Body of pancreas (tissue), 4 donors: ENCODE measurements around the gene SCGN. TPM values are rescaled to one million over a fixed set of nuclear protein-coding genes. Genes with fewer than 3 reads are reported as not detected.

Experiments
- ATAC-seq: fragments of 150-250 bp; one replicate; pipeline ENCODE4 v1.9.1; 2016
- DNase-seq, 4 donors: peaks; one replicate each; pipeline ENCODE4 v3.0.0-alpha.2; 2019
- H3K27ac ChIP-seq, 4 donors: fragments of 200-600 bp; sonication (generic); 1 replicate in 3 of 4; 2 replicates in 1 of 4; pipeline versions ENCODE4 v1.5.1 to v1.6.1; 2016 to 2019; ENCODE audit warnings: mild to moderate bottlenecking in 1 of 4, mixed read lengths in 1 of 4, moderate library complexity in 1 of 4
- H3K27me3 ChIP-seq, 2 donors: fragments of 200-600 bp; sonication (generic); one replicate each; pipeline ENCODE4 v1.6.0; 2016; ENCODE audit warnings: mild to moderate bottlenecking in 1 of 2
- H3K36me3 ChIP-seq, 2 donors: fragments of 200-600 bp; sonication (generic); replicated peaks in 1 of 2; 2 replicates each; pipeline ENCODE4 v1.5.1; 2016; ENCODE audit warnings: low read depth in 2 of 2; ENCODE audit not compliant: insufficient read depth in 1 of 2
- H3K4me1 ChIP-seq: fragments of 200-600 bp; sonication (generic); one replicate; pipeline ENCODE4 v1.6.0; 2016
- H3K4me3 ChIP-seq, 2 donors: fragments of 200-600 bp; sonication (generic); 1 replicate in 1 of 2; 2 replicates in 1 of 2; pipeline ENCODE4 v1.5.1; 2016 to 2019
- H3K9me3 ChIP-seq, 3 donors: fragments of 200-600 bp; sonication (generic); 1 replicate in 2 of 3; 2 replicates in 1 of 3; pipeline ENCODE4 v1.5.1; 2016
- POLR2A ChIP-seq, 3 donors: fragments of 450-650 bp; IDR thresholded peaks; one replicate each; pipeline ENCODE4 v1.6.1; 2016; ENCODE audit warnings: antibody characterized with exemption in 3 of 3, mild to moderate bottlenecking in 2 of 3
- WGBS, 2 donors: methylation state at CpG; one replicate each; pipeline ENCODE4 v1.1.5; 2017; 5-methylcytosine and 5-hydroxymethylcytosine counted together
- intact Hi-C: fragments of 100-400 bp; cut with DNase I; formaldehyde crosslinking; loops from one replicate; pipeline ENCODE4 v1.15.1; 2023
- total RNA-seq, 2 donors: library from RNA; depleted of rRNA; stranded (reverse); fragments of >200 nt; gene quantifications; one replicate each; pipeline ENCODE4 v1.1.0, GENCODE V29; 2016
- TF ChIP-seq, protein P1 (sequence below), 7 experiments: fragments of 450-650 bp in 4 of 7; fragments of 200-600 bp in 3 of 7; sonication (generic) in 3 of 7; IDR thresholded peaks; one replicate each; pipeline ENCODE4 v1.5.1; 2016 to 2019; ENCODE audit warnings: antibody characterized with exemption in 7 of 7

Gene SCGN
- total RNA-seq, 2 donors from 2014 or later, result 26.7 to 38.1 TPM

DNA sequence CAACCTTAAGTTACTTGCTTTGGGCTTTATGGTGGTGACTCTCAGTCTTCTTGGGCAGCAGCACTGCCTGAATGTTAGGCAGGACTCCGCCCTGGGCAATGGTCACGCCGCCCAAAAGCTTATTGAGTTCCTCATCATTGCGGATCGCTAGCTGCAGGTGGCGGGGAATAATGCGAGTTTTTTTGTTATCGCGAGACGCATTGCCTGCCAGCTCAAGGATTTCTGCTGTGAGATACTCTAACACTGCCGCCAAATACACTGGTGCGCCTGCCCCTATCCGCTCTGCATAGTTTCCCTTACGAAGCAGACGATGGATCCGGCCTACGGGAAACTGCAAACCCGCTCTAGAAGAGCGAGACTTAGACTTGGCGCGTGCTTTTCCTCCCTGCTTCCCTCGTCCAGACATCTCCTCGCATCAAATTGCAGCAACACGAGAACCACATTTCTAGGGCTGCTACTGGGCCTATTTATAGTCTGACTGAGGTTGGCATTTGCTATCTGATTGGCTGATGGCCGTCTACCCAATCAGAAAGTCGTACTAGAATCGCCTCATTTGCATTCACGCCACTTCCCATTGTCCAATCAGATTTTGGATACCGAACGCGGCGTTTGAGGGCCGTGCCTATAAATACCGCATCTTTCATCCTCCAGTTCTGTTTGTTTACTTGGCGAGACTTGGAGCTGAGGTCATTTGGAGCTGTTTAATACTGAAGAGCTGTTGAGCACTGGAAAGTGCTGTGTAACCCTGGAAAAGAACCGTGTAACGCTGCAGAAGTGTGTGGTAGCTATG is 74.3 kb downstream of the SCGN start:
- no peaks in the 10 kb centered on the region for H3K9me3 ChIP-seq
- H3K4me1 ChIP-seq, result no peaks in the 10 kb centered on the region
- no peak overlapping the region for H3K4me3 ChIP-seq
- WGBS, 2 donors, result 94 to 95% methylated on average over 37 of the region's 37 CpGs
- intact Hi-C loops, result no loop called here
- no peaks in the 10 kb centered on the region for H3K36me3 ChIP-seq
- no peaks in the 10 kb centered on the region for H3K27me3 ChIP-seq
- ATAC-seq, result no peak
- TF ChIP-seq, protein P1, sequence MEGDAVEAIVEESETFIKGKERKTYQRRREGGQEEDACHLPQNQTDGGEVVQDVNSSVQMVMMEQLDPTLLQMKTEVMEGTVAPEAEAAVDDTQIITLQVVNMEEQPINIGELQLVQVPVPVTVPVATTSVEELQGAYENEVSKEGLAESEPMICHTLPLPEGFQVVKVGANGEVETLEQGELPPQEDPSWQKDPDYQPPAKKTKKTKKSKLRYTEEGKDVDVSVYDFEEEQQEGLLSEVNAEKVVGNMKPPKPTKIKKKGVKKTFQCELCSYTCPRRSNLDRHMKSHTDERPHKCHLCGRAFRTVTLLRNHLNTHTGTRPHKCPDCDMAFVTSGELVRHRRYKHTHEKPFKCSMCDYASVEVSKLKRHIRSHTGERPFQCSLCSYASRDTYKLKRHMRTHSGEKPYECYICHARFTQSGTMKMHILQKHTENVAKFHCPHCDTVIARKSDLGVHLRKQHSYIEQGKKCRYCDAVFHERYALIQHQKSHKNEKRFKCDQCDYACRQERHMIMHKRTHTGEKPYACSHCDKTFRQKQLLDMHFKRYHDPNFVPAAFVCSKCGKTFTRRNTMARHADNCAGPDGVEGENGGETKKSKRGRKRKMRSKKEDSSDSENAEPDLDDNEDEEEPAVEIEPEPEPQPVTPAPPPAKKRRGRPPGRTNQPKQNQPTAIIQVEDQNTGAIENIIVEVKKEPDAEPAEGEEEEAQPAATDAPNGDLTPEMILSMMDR (IDR thresholded peaks at IDR 0.05), result no peak
- no peak for TF ChIP-seq POLR2A (IDR thresholded peaks at IDR 0.05)
- no peak overlapping the region for H3K27ac ChIP-seq
- no peak for DNase-seq

DNA sequence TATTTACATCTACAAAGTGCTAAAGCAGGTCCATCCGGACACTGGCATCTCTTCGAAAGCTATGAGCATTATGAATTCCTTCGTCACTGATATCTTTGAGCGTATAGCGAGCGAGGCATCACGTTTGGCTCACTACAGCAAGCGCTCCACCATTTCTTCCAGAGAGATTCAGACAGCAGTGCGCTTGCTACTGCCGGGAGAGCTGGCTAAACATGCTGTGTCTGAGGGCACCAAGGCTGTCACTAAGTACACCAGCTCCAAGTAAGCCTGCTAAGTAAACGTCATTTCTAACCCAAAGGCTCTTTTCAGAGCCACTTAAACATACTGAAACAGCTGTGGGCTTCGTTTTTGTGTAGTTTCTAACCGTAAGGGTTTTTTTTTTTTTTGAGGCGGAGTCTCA is 75.0 kb downstream of the SCGN start:
- ATAC-seq (no peak), DNase-seq (no peak)
- intact Hi-C loops, result no loop called here
- Histone ChIP-seq H3K27me3 (no peaks in the 10 kb centered on the region), H3K4me3 (no peak overlapping the region), H3K27ac (no peak overlapping the region), H3K4me1 (no peaks in the 10 kb centered on the region), H3K36me3 (no peaks in the 10 kb centered on the region), H3K9me3 (no peaks in the 10 kb centered on the region)
- TF ChIP-seq, protein P1 (IDR thresholded peaks at IDR 0.05), result no peak
- TF ChIP-seq POLR2A (IDR thresholded peaks at IDR 0.05), result no peak
- WGBS, 2 donors, result 84 to 87% methylated on average over 14 of the region's 14 CpGs

DNA sequence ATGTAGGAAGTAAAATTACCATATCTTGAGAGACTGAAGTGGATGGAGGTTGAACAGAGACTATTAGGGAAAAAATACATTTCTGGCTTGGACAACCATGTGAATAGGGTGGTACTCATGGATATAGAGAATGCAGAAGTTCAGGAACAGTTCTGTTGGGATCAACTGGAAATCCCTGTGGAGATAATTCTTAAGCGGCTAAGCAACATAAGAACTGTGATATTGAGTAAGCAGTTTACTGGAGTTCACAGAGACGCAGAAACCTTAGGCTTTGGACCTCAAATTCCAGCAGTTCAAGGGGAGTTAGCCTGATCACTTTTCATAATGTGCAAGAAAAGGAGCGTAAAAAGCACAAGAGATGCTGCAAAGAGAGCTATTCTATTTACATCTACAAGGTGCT is 78.9 kb downstream of the SCGN start:
- Histone ChIP-seq H3K27ac (no peak overlapping the region), H3K36me3 (no peaks in the 10 kb centered on the region), H3K9me3 (no peaks in the 10 kb centered on the region), H3K27me3 (no peaks in the 10 kb centered on the region), H3K4me3 (no peak overlapping the region), H3K4me1 (no peaks in the 10 kb centered on the region)
- TF ChIP-seq, protein P1 (IDR thresholded peaks at IDR 0.05), result no peak
- no peak for TF ChIP-seq POLR2A (IDR thresholded peaks at IDR 0.05)
- 91 to 96% methylated on average over 3 of the region's 3 CpGs for WGBS, 2 donors
- ATAC-seq, result no peak
- intact Hi-C loops, result no loop called here
- no peak for DNase-seq

DNA sequence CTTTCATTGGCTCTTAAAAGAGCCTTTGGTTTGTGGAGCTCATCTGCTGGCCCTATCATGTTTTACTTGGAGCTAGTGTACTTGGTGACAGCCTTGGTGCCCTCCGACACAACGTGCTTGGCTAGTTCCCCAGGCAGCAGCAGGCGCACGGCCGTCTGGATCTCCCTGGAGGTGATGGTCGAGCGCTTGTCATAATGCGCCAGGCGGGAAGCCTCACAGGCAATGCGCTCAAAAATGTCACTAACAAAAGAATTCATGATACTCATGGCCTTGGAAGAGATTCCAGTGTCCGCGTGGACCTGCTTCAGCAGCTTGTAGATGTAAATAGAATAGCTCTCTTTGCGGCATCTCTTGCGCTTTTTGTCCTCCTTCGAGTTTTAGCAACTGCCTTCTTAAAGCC is 79.7 kb downstream of the SCGN start:
- WGBS, 2 donors, result 91 to 94% methylated on average over 15 of the region's 15 CpGs
- Histone ChIP-seq H3K4me1 (no peaks in the 10 kb centered on the region), H3K27me3 (no peaks in the 10 kb centered on the region), H3K4me3 (no peak overlapping the region), H3K27ac (no peak overlapping the region), H3K36me3 (no peaks in the 10 kb centered on the region), H3K9me3 (no peaks in the 10 kb centered on the region)
- intact Hi-C loops, result no loop called here
- ATAC-seq, result no peak
- TF ChIP-seq POLR2A (IDR thresholded peaks at IDR 0.05), result no peak
- TF ChIP-seq, protein P1 (IDR thresholded peaks at IDR 0.05), result no peak
- no peak for DNase-seq
